Stimulated activated CD4-positive, alpha-beta T cell treated with anti-CD3 and anti-CD28 coated beads, Interleukin-1b, Interleukin-23, amount 100 ng/mL, for 4 hours (primary cell): ENCODE results near the gene PRKD2.

ENCODE experiments used
- DNase-seq, 2 donors: peaks; one replicate each; pipeline ENCODE4 v3.0.0-alpha.2; 2020; ENCODE audit warnings: low read depth in 2 of 2

The PRKD2 gene

GRCh38 chr19:46661735-46662592 is 55.0 kb downstream of the PRKD2 start:
- DNase-seq: peak; percentile 59 to 64

GRCh38 chr19:46661020-46661731 is 55.7 kb downstream of the PRKD2 start, which contains the start of gene DACT3:
Gene DACT3, minus strand, starts transcription at chr19:46661182. Its CDS starts 118 bp downstream, at chr19:46661064.
- peak; percentile 100 for DNase-seq

- no peak for DNase-seq
Observed at GRCh38 chr19:46660551-46661019, 56.3 kb downstream of the PRKD2 start.

- no peak for DNase-seq
Observed at GRCh38 chr19:46660008-46660517, 56.9 kb downstream of the PRKD2 start.

- no peak for DNase-seq
Observed at GRCh38 chr19:46659151-46660007, 57.5 kb downstream of the PRKD2 start.

GRCh38 chr19:46656541-46656940 is 60.4 kb downstream of the PRKD2 start:
- no peak for DNase-seq

- no peak for DNase-seq
Observed at GRCh38 chr19:46654621-46655152, 62.2 kb downstream of the PRKD2 start.

- DNase-seq: no peak
Observed at GRCh38 chr19:46650445-46650844, 66.5 kb downstream of the PRKD2 start.

GRCh38 chr19:46648961-46649960 is 67.7 kb downstream of the PRKD2 start:
- no peak for DNase-seq

GRCh38 chr19:46648060-46648960 is 68.6 kb downstream of the PRKD2 start:
- DNase-seq: no peak

GRCh38 chr19:46646402-46646801 is 70.5 kb downstream of the PRKD2 start:
- DNase-seq: no peak

- no peak for DNase-seq
Observed at GRCh38 chr19:46644720-46645119, 72.2 kb downstream of the PRKD2 start.

- no peak for DNase-seq
Observed at GRCh38 chr19:46640656-46641055, 76.3 kb downstream of the PRKD2 start.

- no peak for DNase-seq
Observed at GRCh38 chr19:46639358-46640182, 77.3 kb downstream of the PRKD2 start.

GRCh38 chr19:46637224-46637623 is 79.7 kb downstream of the PRKD2 start:
- DNase-seq: no peak

- DNase-seq: no peak
Observed at GRCh38 chr19:46635920-46636761, 80.8 kb downstream of the PRKD2 start, which contains the start of gene GNG8. Gene GNG8, minus strand, starts transcription at chr19:46636202. Its CDS starts 1,520 bp downstream, at chr19:46634682.

GRCh38 chr19:46634656-46635218 is 82.2 kb downstream of the PRKD2 start:
- no peak for DNase-seq
